ENCODE results near the gene CCNJL.
"Not testable (repeated sequence)": the region's sequence is repeated elsewhere in the genome, so short reads cannot be mapped to it uniquely, and the experiment has no call there.

The CCNJL gene

DNA sequence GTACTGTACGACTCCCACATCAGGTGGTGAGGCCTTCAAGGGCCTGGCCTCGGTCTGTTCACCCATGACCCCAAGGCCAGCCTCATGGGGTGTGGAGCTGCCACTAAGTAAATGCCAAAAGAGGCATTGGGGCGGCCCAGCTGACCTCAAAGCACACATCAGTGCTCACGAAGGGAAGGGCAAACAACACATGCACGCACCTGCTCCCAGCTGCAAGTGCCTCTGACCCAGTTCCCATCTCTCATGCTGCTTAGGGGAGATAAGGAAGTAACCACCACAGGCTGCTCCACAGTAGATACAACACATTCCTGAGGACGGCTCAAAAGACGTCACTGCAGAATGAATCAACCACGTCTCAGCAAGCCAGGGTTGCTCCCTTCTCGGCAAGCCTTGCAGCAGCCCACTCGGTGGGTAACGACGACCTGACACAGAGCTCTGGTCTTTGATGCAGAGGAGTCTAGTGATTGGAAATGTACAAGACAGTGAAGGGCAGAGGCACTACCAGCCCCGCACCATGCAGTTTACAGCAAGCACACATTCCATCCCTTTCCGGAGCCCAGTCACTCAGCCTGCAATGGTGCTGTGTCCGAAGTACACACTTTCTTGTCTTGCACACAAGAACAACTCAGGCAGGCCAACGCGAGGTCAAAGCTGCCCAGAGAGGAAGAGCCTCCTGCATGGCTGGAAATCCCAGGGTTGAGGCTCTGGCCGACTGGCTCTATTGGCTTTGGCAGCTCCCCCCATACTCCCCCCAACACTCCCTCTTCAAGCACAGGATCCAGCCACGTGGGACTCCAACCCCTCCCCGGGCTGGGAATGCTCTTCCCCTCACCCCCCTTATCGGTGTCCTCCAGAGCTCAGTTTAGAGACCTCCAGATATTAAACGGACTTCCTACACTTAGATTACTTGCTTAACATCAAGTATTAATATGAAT, 51.2 kb downstream of the CCNJL start:
- DNase-seq = no peak

DNA sequence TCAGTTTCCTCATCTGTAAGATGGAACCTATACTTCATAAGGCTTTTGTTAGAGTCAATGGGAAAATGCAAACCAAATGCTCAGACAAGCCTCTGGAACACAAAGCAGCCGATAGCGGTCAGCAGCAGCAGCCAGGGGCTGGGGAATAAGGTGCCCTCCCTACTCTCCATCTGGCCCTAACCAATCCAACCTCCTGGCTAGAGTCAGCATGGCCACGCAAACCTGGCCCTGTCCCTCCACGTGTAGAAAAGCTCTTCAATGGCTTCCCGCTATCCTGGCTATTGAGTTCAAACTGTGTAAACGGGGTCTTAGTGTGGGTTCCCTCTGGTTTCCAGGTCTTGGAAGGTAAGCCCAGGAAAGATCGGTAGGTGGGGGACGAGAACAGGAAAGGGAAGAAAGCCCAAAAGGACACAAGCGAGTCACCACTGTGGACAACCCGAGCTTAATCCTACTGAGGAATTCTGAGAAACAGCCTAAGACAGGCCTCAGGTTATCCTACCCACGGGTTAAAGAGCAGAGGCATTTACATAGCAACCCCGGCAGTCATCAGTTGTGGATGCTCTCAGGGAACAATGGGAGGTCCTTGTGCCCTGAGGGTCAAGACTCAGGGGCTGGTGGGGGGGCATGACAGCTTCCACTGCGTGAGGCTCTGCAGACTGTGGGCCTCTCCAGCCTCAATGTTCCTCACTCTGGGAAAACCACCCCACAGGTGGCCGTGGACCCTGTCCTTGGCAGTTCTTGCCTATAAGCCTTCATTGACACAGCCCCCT, 52.2 kb downstream of the CCNJL start:
- no peak for DNase-seq

DNA sequence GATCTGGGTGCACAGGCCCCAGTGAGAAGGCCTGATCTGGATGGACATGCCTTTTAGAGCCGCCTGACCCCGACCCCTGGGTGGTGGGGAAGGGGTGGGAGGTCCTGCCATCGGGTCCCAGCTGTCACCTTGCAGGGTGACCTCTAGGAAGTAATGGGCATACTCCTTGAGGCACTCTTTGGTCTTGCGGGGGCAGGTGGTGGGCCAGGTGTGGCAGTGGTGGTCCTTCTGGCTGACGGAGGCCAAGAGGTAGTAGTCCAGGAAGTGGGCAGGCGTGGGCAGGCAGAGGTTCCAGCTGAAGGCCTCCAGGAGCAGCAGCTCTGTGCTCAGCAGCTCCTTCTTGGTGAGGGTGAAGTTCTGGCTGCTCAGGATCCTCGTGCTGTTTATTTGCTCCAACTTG, 53.0 kb downstream of the CCNJL start:
- DNase-seq = no peak

DNA sequence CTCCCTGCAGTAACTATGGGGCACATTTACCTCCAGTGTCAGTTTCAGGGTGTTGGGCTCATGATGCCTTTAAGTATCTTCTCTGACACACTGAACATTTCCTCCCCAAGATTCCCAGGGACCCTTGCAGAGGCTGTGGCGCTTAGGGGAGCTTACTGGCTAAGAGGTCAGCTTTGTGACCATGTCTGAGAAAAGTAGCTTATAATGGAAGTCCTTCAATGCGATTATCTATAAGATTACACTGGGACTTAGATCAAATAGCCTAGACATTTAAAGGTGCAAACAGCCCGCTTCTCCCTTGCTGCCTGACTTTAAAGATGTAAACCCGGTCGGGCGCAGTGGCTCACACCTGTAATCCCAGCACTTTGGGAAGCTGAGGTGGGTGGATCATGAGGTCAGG, 57.7 kb downstream of the CCNJL start:
- DNase-seq = no peak

DNA sequence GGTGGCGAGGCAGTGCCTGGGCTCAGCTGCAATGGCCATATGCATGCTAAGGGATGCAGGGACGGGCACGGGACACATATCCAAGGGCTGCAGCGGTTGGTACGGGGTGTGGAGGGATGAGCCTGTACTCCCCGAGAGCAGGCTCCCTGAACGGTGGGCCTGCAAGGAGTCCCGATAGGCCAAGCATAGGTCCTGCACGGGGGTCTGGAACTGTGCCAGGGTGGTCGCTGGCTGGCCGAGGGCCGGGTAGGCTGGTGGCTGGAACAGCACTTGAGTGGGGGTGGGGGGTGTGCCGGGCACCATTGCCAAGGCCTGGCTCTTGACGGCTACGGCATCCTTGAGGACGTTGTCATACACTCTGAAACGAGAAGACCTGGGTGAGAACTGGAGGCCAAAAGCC, 58.9 kb downstream of the CCNJL start:
- no peak for DNase-seq

DNA sequence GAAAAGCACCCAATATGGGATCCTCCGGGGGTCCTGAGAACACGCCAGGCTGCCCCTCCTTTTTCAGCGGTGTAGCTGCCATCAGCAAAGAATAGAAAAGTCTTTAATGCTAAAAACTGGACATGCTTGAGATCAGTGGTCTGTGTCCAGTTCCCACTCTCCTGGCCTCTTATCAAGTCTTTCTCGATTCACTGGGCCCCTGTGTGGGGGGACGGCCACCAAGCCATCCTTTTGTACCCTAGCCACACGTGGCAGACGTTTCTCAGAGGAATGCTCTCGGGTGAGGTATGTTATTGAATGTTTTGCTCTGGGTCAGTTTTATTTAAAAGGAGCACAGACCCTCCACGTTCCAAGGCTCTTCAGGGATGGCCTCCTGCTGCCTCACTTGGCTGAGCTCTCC, 59.4 kb downstream of the CCNJL start:
- DNase-seq = no peak

DNA sequence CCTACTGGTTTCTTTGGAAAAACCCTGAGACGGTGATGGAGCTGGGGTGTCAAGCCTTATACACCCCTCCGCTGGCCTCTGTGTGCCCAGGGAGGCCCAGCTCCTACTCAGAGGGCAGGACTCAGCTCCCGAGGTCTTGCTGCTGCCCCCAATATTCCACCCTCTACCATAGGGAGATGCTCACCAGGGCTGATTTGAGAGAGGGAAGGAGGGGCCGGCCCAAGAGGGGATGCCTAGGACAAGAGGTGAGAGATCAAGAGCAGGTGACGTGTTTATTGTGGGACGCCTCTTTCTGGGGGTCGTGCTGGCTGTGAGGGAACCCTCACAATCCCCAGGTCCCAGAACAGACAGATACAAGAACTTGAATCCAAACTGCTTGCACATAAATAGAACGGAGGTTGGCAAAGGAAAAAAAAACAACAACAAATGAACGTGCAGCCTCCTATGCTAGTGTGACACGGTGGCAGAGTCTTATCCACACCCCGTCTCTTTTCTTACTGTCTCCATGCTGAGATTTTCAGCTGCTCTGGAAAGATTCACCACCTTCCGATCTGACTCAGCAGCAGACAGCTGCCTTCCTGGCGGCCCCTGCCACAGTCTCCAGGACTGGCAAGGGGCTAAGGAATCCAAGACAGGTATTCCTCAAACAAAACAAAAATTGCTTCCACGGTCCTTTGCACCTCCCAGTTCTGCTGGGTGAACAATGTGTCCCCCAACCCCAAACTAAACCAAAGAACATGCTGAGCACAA, 60.8 kb downstream of the CCNJL start:
- no peak for DNase-seq

DNA sequence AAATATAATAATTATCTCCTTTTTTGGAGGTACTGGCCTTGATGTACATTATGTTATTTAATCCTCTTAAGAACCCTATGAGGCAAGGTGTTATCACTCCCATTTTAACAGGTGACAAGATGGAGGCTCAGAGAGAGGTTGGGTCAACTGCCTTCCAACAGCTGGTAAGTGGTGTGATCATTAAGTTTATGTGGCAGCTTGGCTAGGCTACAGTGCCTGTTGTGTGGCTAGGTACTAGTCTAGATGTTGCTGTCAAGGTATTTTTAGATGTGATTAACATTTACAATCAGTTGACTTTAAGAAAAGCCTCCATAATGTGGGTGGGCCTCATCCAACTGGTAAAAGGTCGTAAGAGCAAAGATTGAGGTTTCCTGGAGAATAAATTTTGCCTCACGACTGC, 61.5 kb downstream of the CCNJL start:
- DNase-seq = no peak

DNA sequence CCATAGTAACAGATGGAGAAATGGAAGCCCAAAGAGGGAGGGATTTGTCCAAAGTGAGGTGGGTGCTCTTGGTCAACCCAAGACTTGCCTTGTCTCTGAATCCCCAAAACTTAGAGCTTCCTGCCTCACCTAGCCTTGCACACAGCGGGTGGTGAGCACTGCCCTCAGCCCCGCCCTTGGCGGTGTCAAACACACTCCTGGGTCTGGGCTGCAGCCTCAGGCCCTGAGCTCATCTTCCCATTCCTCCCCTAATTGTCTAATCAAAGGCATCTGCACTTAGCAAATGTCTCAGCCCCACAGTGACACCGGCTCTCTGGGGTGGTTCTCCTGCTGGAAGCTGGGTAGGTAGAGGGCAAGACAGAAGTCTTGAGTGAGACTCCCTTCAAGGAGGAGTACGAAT, 62.1 kb downstream of the CCNJL start:
- DNase-seq = no peak

DNA sequence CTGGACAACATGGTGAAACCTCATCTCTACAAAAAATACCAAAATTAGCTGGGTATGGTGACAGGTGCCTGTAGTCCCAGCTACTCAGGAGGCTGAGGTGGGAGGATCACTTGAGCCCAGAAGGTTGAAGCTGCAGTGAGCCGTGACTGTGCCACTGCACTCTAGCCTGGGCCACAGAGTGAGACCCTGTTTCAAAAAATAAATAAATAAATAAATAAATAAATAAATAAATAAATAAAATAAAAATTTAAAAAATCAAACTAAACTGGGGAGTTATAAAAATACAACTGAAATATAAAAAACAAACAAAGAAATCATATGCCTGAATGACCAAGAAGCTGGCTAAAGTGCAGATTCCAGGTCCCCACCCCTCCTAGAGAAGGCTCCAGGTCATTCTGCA, 62.8 kb downstream of the CCNJL start:
- DNase-seq = not testable (repeated sequence)

DNA sequence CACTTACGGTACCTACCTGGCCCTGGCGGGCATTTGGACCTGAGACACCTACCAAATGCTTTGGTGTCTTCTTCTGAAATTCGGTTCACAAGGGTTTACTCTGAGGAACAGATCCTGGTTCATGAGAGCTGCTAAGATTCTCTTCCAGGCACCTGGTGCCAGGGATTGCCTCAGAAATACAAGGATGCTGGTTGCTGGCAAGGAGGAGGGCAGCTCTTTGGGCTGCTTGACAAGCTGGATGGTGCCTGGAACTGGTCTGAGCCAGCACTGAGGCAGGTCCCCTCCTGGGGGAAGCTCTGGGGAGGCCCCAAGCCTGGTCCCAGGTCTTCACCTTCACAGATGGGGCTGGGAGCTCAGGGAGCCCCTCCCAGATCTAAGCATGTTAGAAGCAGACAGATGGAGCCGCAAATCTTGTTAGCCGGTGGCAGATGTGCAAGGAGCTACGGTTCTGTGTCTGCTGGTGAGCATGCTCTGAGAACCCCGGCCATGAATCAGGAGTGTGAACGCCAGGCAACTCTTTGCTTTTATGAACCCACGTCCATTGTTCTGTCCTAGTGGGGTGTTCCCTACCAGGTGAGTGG, 66.8 kb downstream of the CCNJL start:
- no peak for DNase-seq

DNA sequence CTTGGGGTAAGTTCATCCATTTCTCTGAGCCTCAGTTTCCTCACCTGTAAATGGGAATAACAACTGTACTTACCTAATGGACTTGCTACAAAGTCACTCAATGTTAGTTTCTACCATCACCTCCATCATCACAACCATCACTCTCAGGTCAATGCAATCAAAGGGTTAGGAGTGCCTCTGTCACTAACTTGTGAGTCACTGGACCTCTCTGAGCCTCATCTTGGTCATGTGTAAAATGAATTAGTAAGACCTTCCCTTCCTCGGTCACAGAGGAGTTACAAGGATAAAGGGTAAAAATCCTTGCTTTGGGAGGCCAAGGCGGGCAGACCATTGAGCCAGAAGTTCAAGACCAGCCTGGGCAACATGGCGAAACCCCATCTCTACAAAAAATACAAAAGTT, 70.2 kb downstream of the CCNJL start:
- DNase-seq = no peak

DNA sequence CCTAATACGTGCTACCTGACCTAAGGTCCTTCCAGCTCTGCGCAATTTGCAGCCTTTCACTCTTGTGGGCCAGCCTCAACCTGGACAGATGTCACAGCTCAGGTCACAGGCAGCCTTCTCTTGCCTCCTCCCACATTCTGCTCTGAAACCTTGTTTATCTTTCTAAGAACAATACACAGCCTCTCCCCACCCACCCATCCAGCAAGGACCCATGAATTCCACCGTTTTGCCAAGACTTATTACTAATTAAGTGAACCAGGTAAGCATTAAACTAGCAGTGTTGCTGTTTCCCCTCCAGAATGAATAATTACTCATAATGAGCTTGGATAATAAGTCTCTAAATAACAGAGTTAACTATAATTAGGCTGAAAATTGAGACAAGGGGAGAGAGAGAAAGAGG, 72.0 kb downstream of the CCNJL start:
- DNase-seq = no peak

DNA sequence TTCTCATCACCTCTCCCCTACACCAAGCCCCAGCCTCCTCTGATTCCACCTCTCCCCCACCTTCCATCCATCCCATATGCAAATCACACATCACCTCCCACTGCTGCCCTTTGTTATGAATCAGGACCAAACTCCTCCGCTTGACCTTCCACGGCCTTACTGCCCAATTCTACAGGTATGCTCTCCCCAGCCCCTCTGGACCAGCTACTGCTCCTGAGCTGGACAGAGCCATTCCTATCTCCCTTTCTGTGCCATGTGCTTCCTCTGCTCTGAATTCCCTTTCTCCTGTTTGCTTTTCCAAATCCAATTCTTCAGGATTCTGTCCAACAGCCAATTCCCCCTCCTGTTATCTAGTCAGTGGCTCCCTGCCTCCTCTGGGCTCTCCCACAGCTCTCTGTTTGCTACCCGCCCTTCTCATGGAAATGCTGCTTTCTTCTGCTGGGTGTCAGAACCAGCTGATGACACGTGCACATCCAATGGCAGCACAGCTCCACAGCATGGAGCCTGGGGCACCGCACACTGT, 74.7 kb downstream of the CCNJL start:
- DNase-seq = no peak

DNA sequence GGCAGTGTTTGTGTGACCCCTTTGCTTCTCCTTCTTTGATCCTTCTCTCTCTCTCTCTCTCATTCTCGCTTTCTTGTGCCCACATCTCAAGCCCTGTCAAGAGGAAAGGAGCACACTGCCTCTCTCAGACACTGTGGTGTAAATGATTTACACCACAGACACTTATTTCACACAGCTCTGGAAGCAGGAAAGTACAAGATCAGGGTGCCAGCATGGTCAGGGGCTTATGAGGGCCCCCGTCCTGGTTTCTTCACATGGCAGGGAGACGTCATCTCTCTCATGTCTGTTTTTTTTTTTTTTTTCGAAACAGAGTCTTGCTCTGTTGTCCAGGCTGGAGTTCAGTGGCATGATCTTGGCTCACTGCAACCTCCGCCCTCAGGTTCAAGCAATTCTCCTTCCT, 76.6 kb downstream of the CCNJL start:
- no peak for DNase-seq

DNA sequence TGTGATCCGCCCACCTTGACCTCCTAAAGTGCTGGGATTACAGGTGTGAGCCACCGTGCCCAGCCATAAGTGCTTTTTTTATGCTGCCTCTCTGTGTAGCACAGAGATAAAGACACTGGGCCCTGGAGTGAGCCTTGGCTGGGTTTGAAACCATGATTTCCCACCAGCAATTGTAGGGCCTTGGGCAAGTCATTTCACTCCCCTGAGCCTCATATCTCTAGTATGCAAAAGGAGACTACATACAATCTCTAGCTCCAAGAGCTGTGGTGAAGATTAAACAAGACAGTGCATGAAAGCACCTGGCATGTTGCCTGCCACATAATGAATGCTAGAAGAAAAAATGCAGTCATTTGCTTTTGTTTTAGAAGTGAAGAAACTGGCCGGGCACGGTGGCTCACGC, 79.1 kb downstream of the CCNJL start:
- DNase-seq = peak in 1 of 5 experiments; percentile 5

DNA sequence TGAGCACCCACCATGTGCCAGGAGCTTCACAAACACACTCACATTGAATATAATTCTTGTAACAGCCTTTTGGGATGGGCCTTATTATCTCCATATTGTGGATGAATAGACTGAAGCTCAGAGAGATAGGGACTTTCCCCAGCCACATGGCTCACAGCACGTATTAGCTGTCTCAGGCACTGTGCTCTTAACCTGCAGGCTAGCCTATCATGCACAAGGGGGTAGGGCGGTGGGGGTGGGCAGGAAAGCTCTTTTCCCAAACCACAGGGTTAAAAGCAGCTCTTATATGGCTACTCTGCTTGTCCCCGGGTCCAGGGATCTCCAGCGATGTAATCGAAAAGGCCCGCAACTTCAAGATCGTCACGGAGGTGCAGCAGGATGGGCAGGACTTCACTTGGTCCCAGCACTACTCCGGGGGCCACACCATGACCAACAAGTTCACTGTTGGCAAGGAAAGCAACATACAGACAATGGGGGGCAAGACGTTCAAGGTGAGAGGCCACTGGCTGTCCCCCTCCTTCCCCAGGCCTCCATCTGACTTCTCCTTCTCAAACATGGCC, 80.5 kb downstream of the CCNJL start:
- peak in 1 of 5 experiments; percentile 12 for DNase-seq

DNA sequence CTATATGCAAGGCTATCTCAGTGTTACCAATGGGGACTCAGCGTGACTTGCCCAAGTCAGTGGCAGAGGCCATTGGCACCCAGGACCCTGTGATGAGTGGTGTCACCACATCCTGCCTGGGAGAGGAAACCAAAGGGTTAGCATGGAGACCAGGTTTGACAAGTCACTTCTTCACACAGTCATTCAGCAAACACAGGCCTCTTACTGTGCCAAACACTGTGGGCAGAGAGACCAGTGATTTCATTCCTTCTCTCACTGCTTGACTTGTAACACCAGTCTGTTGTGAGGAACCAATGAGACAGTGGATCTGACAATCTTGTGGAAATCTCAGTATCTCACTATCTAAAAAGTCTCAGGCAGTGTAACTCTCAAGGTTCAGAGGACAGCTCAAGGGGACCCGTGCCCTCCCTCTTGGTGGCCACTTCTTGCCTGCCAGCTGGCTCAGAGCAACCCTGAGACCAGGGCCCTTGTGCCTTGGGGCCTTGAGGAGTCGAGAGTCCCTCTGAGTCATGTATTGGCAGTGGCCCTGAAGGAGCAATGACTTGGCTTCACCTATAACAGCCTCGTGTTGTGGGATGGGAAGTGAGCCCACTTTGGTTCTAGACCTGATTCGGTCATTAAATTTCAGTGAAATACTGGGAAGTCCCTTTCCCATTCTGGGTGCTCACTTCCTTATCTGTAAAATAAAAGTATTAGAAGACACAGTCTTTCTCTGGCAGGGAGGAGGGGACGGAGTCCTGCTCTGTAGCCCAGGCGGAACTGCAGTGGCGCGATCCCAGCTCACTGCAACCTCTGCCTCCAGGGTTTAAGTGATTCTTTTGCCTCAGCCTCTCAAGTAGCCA, 81.5 kb downstream of the CCNJL start:
- peak in 1 of 5 experiments; percentile 78 for DNase-seq

DNA sequence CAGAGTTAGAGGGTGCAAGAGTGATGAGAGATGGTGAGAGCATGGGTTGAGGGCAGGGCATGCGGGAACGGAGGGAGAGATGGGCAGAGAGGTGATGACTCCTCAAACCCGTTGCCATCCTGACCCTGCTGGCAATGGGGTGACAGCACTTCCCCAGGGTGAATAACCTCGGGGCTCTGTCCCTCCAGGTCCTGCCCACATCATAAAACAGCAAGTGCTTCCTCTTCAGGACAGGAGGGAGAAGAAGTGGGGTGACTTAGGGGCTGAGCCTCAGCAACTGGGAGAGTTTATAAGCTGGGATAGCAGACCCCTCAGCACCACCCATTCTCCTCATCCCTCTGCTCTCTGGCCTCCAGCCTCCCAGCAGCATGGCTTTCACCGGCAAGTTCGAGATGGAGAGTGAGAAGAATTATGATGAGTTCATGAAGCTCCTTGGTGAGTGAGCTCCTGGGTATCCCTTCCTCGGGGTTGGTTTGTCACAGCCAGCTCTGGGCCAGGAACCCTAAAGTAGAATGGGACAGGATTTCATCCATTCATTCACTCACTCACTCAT, 83.1 kb downstream of the CCNJL start, which contains the start of gene FABP6:
TSS of gene FABP6 (plus strand) at position 317 of the 553 bp plus-strand sequence. CDS start at position 369, 52 bp downstream.
- DNase-seq = no peak

DNA sequence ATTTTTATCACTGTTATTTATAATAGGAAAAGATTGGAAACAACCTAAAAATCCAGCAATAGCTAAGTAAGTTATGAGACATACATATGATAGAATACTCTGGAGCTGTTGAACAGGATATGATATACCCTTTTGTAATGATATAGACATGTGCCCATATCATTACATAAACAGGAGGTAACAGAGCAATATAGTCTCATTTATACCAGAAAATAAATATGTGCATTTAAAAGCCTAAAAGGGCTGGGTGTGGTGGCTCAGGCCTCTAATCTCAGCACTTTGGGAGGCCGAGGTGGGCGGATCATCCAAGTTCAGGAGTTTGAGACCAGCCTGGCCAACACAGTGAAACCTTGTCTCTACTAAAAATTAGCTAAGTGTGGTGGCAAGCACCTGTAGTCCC, 85.4 kb downstream of the CCNJL start:
- DNase-seq = no peak

DNA sequence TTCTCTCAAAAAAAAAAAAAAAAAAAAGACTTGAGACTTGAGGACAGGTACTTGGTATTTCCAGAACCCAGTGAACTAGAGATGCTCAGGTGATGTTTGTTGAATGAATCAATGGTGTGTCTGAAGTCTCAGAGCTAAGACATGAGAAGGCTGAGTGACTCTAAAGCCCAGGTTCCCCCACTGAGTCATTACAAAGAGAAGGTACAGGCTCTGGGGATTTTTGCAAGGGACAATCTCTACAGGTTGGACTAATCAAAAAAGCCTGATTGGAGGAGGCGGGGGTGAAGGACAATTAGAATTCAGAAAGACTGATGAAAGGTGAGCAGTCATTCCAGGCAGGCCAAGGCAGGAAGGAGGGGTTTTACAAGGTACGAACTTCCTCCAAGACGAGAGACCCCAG, 91.3 kb downstream of the CCNJL start:
- DNase-seq = no peak

Measured in T-helper 2 cell (primary cell).